Tibial nerve (tissue), 4 donors: Measurements from ENCODE around the gene HRCT1. TPM values are rescaled to one million over a fixed set of nuclear protein-coding genes. Genes with fewer than 3 reads are reported as not detected.

ENCODE experiments used
- DNase-seq, 2 donors: peaks; one replicate each; pipeline ENCODE4 v3.0.0-alpha.2; 2019; ENCODE audit warnings: low spot score in 2 of 2
- H3K27ac ChIP-seq, 4 donors: fragments of 200-600 bp; sonication (generic) in 3 of 4; one replicate each; pipeline ENCODE4 v1.5.1; 2017 to 2019; ENCODE audit warnings: mild to moderate bottlenecking in 1 of 4
- H3K27me3 ChIP-seq, 2 donors: fragments of 200-600 bp; sonication (generic) in 1 of 2; one replicate each; pipeline versions ENCODE4 v1.5.1 to v1.6.0; 2017 to 2019
- H3K36me3 ChIP-seq, 3 donors: fragments of 200-600 bp; sonication (generic); one replicate each; pipeline ENCODE4 v1.5.1; 2018 to 2019
- H3K4me1 ChIP-seq, 4 donors: fragments of 200-600 bp; sonication (generic) in 3 of 4; one replicate each; pipeline ENCODE4 v1.5.1; 2017 to 2019
- H3K4me3 ChIP-seq, 4 donors: fragments of 200-600 bp; sonication (generic) in 3 of 4; one replicate each; pipeline ENCODE4 v1.5.1; 2017 to 2019; ENCODE audit warnings: mild to moderate bottlenecking in 1 of 4, moderate library complexity in 1 of 4
- H3K9me3 ChIP-seq, 4 donors: fragments of 200-600 bp; sonication (generic) in 3 of 4; one replicate each; pipeline ENCODE4 v1.5.1; 2017 to 2019
- EP300 ChIP-seq, 2 donors: sonication (generic); formaldehyde crosslinking; IDR thresholded peaks; one replicate each; pipeline ENCODE4 v1.6.1; 2017; ENCODE audit warnings: antibody characterized with exemption in 2 of 2, mild to moderate bottlenecking in 1 of 2
- POLR2A ChIP-seq, 2 donors: fragments of 450-650 bp; IDR thresholded peaks; one replicate each; pipeline ENCODE4 v1.6.1; 2017; ENCODE audit warnings: antibody characterized with exemption in 2 of 2, mild to moderate bottlenecking in 2 of 2, moderate library complexity in 2 of 2
- WGBS, 2 donors: methylation state at CpG; one replicate each; pipeline ENCODE4 v1.1.5; 2018; 5-methylcytosine and 5-hydroxymethylcytosine counted together
- total RNA-seq, 4 donors: library from RNA; depleted of rRNA; stranded (reverse); fragments of >200 nt; gene quantifications; one replicate each; pipeline ENCODE4 v1.1.0, GENCODE V29; 2016
- TF ChIP-seq, protein P1 (sequence below), 5 experiments: fragments of 200-600 bp in 3 of 5; fragments of 450-650 bp in 2 of 5; sonication (generic) in 3 of 5; IDR thresholded peaks; one replicate each; pipeline ENCODE4 v1.5.1; 2016 to 2019; ENCODE audit warnings: antibody characterized with exemption in 5 of 5, mild to moderate bottlenecking in 3 of 5, moderate library complexity in 2 of 5

The HRCT1 gene
- total RNA-seq, 4 donors from 2014 or later = 7.2 to 15.5 (median 12.0) TPM

GRCh38 chr9:35904338-35904737 lies 1.7 kb upstream of the HRCT1 start:
- Histone ChIP-seq H3K4me1 (peaks cover 0 to 64% (median 56%) of the 10 kb centered on the region in 4 donors), H3K9me3 (no peaks in the 10 kb centered on the region), H3K27ac (peak overlapping the region; percentile 92 to 97 (median 94)), H3K27me3 (no peaks in the 10 kb centered on the region), H3K36me3 (no peaks in the 10 kb centered on the region), H3K4me3 (no peak overlapping the region)
- no peak for DNase-seq
- TF ChIP-seq POLR2A (IDR thresholded peaks at IDR 0.05) (no peak), EP300 (IDR thresholded peaks at IDR 0.05) (no peak)
- TF ChIP-seq, protein P1, sequence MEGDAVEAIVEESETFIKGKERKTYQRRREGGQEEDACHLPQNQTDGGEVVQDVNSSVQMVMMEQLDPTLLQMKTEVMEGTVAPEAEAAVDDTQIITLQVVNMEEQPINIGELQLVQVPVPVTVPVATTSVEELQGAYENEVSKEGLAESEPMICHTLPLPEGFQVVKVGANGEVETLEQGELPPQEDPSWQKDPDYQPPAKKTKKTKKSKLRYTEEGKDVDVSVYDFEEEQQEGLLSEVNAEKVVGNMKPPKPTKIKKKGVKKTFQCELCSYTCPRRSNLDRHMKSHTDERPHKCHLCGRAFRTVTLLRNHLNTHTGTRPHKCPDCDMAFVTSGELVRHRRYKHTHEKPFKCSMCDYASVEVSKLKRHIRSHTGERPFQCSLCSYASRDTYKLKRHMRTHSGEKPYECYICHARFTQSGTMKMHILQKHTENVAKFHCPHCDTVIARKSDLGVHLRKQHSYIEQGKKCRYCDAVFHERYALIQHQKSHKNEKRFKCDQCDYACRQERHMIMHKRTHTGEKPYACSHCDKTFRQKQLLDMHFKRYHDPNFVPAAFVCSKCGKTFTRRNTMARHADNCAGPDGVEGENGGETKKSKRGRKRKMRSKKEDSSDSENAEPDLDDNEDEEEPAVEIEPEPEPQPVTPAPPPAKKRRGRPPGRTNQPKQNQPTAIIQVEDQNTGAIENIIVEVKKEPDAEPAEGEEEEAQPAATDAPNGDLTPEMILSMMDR (IDR thresholded peaks at IDR 0.05) = no peak
- 49 to 55% methylated on average over 8 of the region's 8 CpGs for WGBS, 2 donors

GRCh38 chr9:35905051-35905781 lies 786 bp upstream of the HRCT1 start:
- no peak for TF ChIP-seq POLR2A (IDR thresholded peaks at IDR 0.05)
- TF ChIP-seq, protein P1 (IDR thresholded peaks at IDR 0.05) = no peak
- no peak for TF ChIP-seq EP300 (IDR thresholded peaks at IDR 0.05)
- 70 to 76% methylated on average over 8 of the region's 8 CpGs for WGBS, 2 donors
- Histone ChIP-seq H3K4me3 (no peak overlapping the region), H3K27ac (peak overlapping the region; percentile 92 to 97 (median 94)), H3K4me1 (peaks cover 0 to 72% (median 65%) of the 10 kb centered on the region in 4 donors), H3K27me3 (no peaks in the 10 kb centered on the region), H3K9me3 (no peaks in the 10 kb centered on the region), H3K36me3 (no peaks in the 10 kb centered on the region)
- DNase-seq = no peak

GRCh38 chr9:35906923-35907699 lies 1.1 kb downstream of the HRCT1 start:
- H3K27ac ChIP-seq = peak overlapping the region; percentile 92 to 97 (median 94)
- peaks cover 0 to 91% (median 69%) of the 10 kb centered on the region in 4 donors for H3K4me1 ChIP-seq
- H3K4me3 ChIP-seq = peak overlapping the region in 3 of 4 donors; percentile 8 to 47 (median 17)
- TF ChIP-seq POLR2A (IDR thresholded peaks at IDR 0.05) = peak in 1 of 2 donors; percentile 52
- TF ChIP-seq, protein P1 (IDR thresholded peaks at IDR 0.05) = peak in 1 of 5 experiments; percentile 20
- peak in 1 of 2 donors; percentile 85 for TF ChIP-seq EP300 (IDR thresholded peaks at IDR 0.05)
- DNase-seq = peak; percentile 62 to 75
- WGBS, 2 donors = 8 to 22% methylated on average over 12 to 14 of the region's 14 CpGs
- no peaks in the 10 kb centered on the region for H3K36me3 ChIP-seq
- no peaks in the 10 kb centered on the region for H3K9me3 ChIP-seq
- no peaks in the 10 kb centered on the region for H3K27me3 ChIP-seq

GRCh38 chr9:35907711-35908503 lies 1.9 kb downstream of the HRCT1 start:
- Histone ChIP-seq H3K4me1 (peaks cover 0 to 94% (median 69%) of the 10 kb centered on the region in 4 donors), H3K27me3 (no peaks in the 10 kb centered on the region), H3K9me3 (no peaks in the 10 kb centered on the region), H3K4me3 (peak overlapping the region; percentile 2 to 47 (median 12)), H3K27ac (peak overlapping the region; percentile 92 to 97 (median 94)), H3K36me3 (no peaks in the 10 kb centered on the region)
- TF ChIP-seq, protein P1 (IDR thresholded peaks at IDR 0.05) = no peak
- TF ChIP-seq EP300 (IDR thresholded peaks at IDR 0.05) (peak; percentile 63 to 85), POLR2A (IDR thresholded peaks at IDR 0.05) (peak in 1 of 2 donors; percentile 16)
- DNase-seq = peak; percentile 75 to 82
- WGBS, 2 donors = 13 to 24% methylated on average over 13 of the region's 13 CpGs
